ENCODE results near the gene CD3D. TPM values are rescaled to one million over a fixed set of nuclear protein-coding genes. Genes with fewer than 3 reads are reported as not detected.

The CD3D gene
- not detected in 2 replicates for polyA plus RNA-seq (2011; rRNA removed)
- polyA plus RNA-seq (2012; cell fraction: cytosol; rRNA removed): not detected in 2 replicates
- not detected in 2 replicates for polyA plus RNA-seq (2012; cell fraction: nucleus; rRNA removed)
- not detected in 3 replicates for polyA plus RNA-seq (2017; fragmentation: RNase III; extraction: RNeasy Plus Mini Kit Qiagen cat#74134 plus additional on column Dnase treatment)
- polyA minus RNA-seq (2011; rRNA and poly(A)+ RNA removed): not detected in 2 replicates

DNA sequence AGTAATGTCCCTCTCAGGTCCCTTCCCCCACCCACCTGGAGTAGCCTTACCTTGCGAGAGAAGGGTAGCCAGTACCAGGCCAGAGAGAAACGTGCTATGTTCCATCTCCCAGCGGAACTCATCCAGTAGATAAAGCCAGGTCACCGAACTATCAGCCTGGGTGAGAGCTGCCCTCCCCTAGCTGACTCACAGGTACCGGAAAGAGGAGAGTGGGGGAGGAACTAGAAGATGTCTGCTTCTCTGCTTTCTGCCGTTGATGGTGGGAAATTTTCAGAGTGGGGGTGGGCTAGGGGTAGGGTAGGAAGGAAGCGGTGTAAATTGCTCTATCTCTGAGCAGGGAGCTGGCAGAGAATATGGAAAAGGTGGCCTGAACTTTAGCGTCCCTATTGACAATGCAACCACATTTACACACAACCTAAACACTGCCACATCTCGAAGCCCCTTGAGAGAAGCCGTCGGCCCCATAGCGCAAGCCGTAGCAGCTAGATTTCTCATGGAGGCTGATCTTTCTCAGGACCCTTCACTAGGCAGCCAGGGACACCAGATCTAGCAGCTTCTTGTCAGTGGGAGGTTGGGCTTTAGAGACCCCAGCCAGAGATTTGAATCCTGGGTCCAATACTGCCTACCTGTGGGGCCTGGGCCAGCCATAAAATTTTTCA lies at the start of gene CD3D:
CD3D (minus strand) TSS at position 203 of the 659 bp plus-strand sequence; CDS start at position 105, 98 bp downstream.
- no peaks in the 10 kb centered on the region for H3K4me1 ChIP-seq
- FAIRE-seq (no peak), DNase-seq (ENCODE audit: low read depth in 1 of 2, low spot score in 1 of 2) (no peak), ATAC-seq (no peak)
- no peak within 1 kb of the TSS for H3K4me3 ChIP-seq
- H3K27ac ChIP-seq: no peak within 1 kb of the TSS
- WGBS (ENCODE audit: missing lambda C conversion rate): 69% methylated on average over 12 of the region's 13 CpGs
- H3K9me3 ChIP-seq: no peaks in the 10 kb centered on the region
- H3K4me2 ChIP-seq: no peak within 1 kb of the TSS
- POLR2A ChIA-PET: no interaction called here
- CTCF ChIA-PET: interaction anchor here (0.9 kb wide), 1 partner anchor 9 kb away, joined by 4 read pairs; no protein-coding TSS in a partner anchor
- no peak for TF ChIP-seq ZC3H11A (IDR thresholded peaks at IDR 0.05)
- no peak for TF ChIP-seq CBX8 (IDR thresholded peaks at IDR 0.05)
- TF ChIP-seq SREBF2 (IDR thresholded peaks at IDR 0.05): no peak
- TF ChIP-seq FOXS1 (CRISPR knock-in tag; IDR thresholded peaks at IDR 0.05): no peak
- TF ChIP-seq ATOH8 (CRISPR knock-in tag; IDR thresholded peaks at IDR 0.05; ENCODE audit: low read depth): no peak
- TF ChIP-seq NPAS2 (CRISPR knock-in tag; IDR thresholded peaks at IDR 0.05; ENCODE audit: borderline replicate concordance): no peak
- no peak for TF ChIP-seq HOXB5 (CRISPR knock-in tag; IDR thresholded peaks at IDR 0.05)
- no peak for TF ChIP-seq HOXA7 (CRISPR knock-in tag; IDR thresholded peaks at IDR 0.05)

DNA sequence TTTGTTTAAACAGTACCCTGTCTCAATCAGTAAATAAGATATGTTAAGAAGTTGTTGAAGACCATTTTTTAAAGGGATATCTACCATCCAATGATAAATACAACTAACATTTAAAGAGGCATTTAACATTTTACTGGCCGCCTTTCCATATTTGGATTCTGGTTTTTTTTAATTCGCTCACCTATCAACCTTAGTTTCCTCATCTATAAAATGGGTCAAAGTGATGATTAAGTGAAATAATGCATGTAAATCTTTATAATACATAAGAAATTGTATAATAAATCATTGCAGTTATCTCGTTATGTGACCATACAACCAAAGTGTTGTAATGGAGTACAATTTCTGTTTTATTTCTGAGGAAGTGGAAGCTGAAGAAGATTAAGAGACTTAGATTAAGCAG lies 41.2 kb upstream of the CD3D start:
- WGBS (ENCODE audit: missing lambda C conversion rate): 86% methylated on average over 3 of the region's 3 CpGs
- CTCF ChIA-PET: interaction anchor here (0.6 kb wide), 1 partner anchor 244 kb away, joined by 3 read pairs; no protein-coding TSS in a partner anchor
- FAIRE-seq: no peak

GRCh38 chr11:118382954-118383353 lies 40.4 kb upstream of the CD3D start:
- FAIRE-seq (no peak), DNase-seq (ENCODE audit: low read depth in 1 of 2, low spot score in 1 of 2) (no peak), ATAC-seq (no peak)
- Histone ChIP-seq H3K9me3 (no peaks in the 10 kb centered on the region), H3K4me1 (no peaks in the 10 kb centered on the region), H3K27ac (no peak overlapping the region), H3K4me2 (no peak overlapping the region), H3K4me3 (no peak overlapping the region)
- POLR2A ChIA-PET: no interaction called here
- 96% methylated on average over 3 of the region's 3 CpGs for WGBS (ENCODE audit: missing lambda C conversion rate)
- TF ChIP-seq NPAS2 (CRISPR knock-in tag; IDR thresholded peaks at IDR 0.05; ENCODE audit: borderline replicate concordance): no peak
- no peak for TF ChIP-seq ESRRA (IDR thresholded peaks at IDR 0.05; ENCODE audit: borderline replicate concordance, low read length)
- TF ChIP-seq EP300 (IDR thresholded peaks at IDR 0.05): no peak
- TF ChIP-seq POLR2A (IDR thresholded peaks at IDR 0.05; ENCODE audit: low read length): no peak
- TF ChIP-seq, protein P1, sequence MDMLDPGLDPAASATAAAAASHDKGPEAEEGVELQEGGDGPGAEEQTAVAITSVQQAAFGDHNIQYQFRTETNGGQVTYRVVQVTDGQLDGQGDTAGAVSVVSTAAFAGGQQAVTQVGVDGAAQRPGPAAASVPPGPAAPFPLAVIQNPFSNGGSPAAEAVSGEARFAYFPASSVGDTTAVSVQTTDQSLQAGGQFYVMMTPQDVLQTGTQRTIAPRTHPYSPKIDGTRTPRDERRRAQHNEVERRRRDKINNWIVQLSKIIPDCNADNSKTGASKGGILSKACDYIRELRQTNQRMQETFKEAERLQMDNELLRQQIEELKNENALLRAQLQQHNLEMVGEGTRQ (IDR thresholded peaks at IDR 0.05): no peak
- no peak for TF ChIP-seq FOSL2 (IDR thresholded peaks at IDR 0.05)
- no peak for TF ChIP-seq FOSL2 (CRISPR knock-in tag; IDR thresholded peaks at IDR 0.05)
- CTCF ChIA-PET: interaction anchor here (0.6 kb wide), 1 partner anchor 244 kb away, joined by 3 read pairs; no protein-coding TSS in a partner anchor

More for the DNA sequence above, 41.2 kb upstream of the CD3D start:
- no peaks in the 10 kb centered on the region for H3K4me1 ChIP-seq
- no peak for TF ChIP-seq ZC3H11A (IDR thresholded peaks at IDR 0.05)
- no peak for TF ChIP-seq NFE2L2 (conservative IDR thresholded peaks at IDR 0.05; ENCODE audit: low read length)
- TF ChIP-seq SREBF2 (IDR thresholded peaks at IDR 0.05): no peak
- TF ChIP-seq CHD2 (IDR thresholded peaks at IDR 0.05; ENCODE audit: low read length, partially characterized antibody): no peak
- no peak for TF ChIP-seq CEBPB (IDR thresholded peaks at IDR 0.05)
- DNase-seq (ENCODE audit: low read depth in 1 of 2, low spot score in 1 of 2) (no peak), ATAC-seq (no peak)
- H3K4me3 ChIP-seq: no peak overlapping the region
- H3K27ac ChIP-seq: no peak overlapping the region
- H3K9me3 ChIP-seq: no peaks in the 10 kb centered on the region
- H3K4me2 ChIP-seq: no peak overlapping the region
- POLR2A ChIA-PET: no interaction called here

GRCh38 chr11:118380571-118380970 lies 38.1 kb upstream of the CD3D start:
- DNase-seq (ENCODE audit: low read depth in 1 of 2, low spot score in 1 of 2): no peak
- CTCF ChIA-PET: interaction anchor here (0.7 to 2.3 kb wide), 3 partner anchors 101 to 249 kb away, joined by 3 to 8 read pairs (median 3); no protein-coding TSS in a partner anchor
- POLR2A ChIA-PET: no interaction called here
- Histone ChIP-seq H3K27ac (no peak overlapping the region), H3K4me2 (no peak overlapping the region), H3K4me3 (no peak overlapping the region), H3K4me1 (no peaks in the 10 kb centered on the region), H3K9me3 (no peaks in the 10 kb centered on the region)
- TF ChIP-seq E2F6 (IDR thresholded peaks at IDR 0.05; ENCODE audit: borderline replicate concordance, low read depth): no peak
- TF ChIP-seq TP53 (CRISPR knock-in tag; IDR thresholded peaks at IDR 0.05): no peak
- no peak for TF ChIP-seq CHD2 (IDR thresholded peaks at IDR 0.05; ENCODE audit: low read length, partially characterized antibody)
- TF ChIP-seq, protein P2, sequence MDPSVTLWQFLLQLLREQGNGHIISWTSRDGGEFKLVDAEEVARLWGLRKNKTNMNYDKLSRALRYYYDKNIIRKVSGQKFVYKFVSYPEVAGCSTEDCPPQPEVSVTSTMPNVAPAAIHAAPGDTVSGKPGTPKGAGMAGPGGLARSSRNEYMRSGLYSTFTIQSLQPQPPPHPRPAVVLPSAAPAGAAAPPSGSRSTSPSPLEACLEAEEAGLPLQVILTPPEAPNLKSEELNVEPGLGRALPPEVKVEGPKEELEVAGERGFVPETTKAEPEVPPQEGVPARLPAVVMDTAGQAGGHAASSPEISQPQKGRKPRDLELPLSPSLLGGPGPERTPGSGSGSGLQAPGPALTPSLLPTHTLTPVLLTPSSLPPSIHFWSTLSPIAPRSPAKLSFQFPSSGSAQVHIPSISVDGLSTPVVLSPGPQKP (IDR thresholded peaks at IDR 0.05; ENCODE audit: low read depth, low read length): no peak
- no peak for TF ChIP-seq EHMT2 (IDR thresholded peaks at IDR 0.05; ENCODE audit: low read depth)
- TF ChIP-seq GATA3 (IDR thresholded peaks at IDR 0.05; ENCODE audit: borderline replicate concordance): no peak
- TF ChIP-seq SREBF2 (IDR thresholded peaks at IDR 0.05): no peak
- no peak for TF ChIP-seq ZNF302 (CRISPR knock-in tag; IDR thresholded peaks at IDR 0.05)
- TF ChIP-seq FOSB (CRISPR knock-in tag; IDR thresholded peaks at IDR 0.05): no peak
- TF ChIP-seq CBX2 (IDR thresholded peaks at IDR 0.05; ENCODE audit: borderline replicate concordance, low read depth): no peak
- TF ChIP-seq KDM1A (IDR thresholded peaks at IDR 0.05; ENCODE audit: low read depth): no peak
- no peak for TF ChIP-seq NR3C1 (IDR thresholded peaks at IDR 0.05)
- no peak for ATAC-seq
- FAIRE-seq: no peak
